K562 (cell line): ENCODE measurements around the gene SIRPD. TPM values are rescaled to one million over a fixed set of nuclear protein-coding genes. Genes with fewer than 3 reads are reported as not detected.

ENCODE experiments used
- ATAC-seq: fragments of 200-7000 bp; cut with Tn5 transposase; 3 replicates; pipeline ENCODE4 v1.9.1; 2020; ENCODE audit warnings: moderate library complexity
- BruUV-seq: library from RNA; stranded (reverse); fragments of 400-500 nt; replicated peaks from 2 replicates; lab custom pipeline; 2021; lab: Mats Ljungman, UMichigan
- CTCF ChIA-PET: fragments of 300-600 bp; formaldehyde crosslinking; extraction: SDS; loops from one replicate; lab custom pipeline; 2021; ENCODE audit warnings: low intra/inter-chr PET ratio; lab: Yijun Ruan, JAX
- POLR2A ChIA-PET: fragments of 300-600, 350-650 bp; sonication (Branson Sonifier 250); formaldehyde crosslinking; extraction: SDS; loops from one replicate; lab custom pipeline; 2021; ENCODE audit warnings: antibody characterized with exemption, inconsistent platforms; lab: Yijun Ruan, JAX
- DNase-seq, 4 experiments: peaks; one replicate each; pipeline versions ENCODE4 v3.0.0 to v3.0.0-alpha.2; 2011 to 2018; ENCODE audit warnings: low spot score in 3 of 4, mixed read lengths in 3 of 4; ENCODE audit errors: extremely low read depth in 1 of 4
- FAIRE-seq: peaks from 2 replicates; lab custom pipeline; 2011; peaks lifted over from hg19 to GRCh38; lab: Jason Lieb, UNC
- H2AFZ ChIP-seq: 2 replicates; pipeline ENCODE4 v1.6.0; 2011; ENCODE audit warnings: low read depth, low read length, control low read depth, inconsistent platforms
- H3K27ac ChIP-seq: fragments of 200-600 bp; 3 replicates; pipeline ENCODE4 v1.8.0; 2011; ENCODE audit warnings: low read depth, mild to moderate bottlenecking, control low read depth, inconsistent platforms, low read length, moderate library complexity, mixed read lengths; ENCODE audit errors: extremely low read depth
- H3K27me3 ChIP-seq, 2 experiments: fragments of 300-600 bp in 1 of 2; 2 replicates in 1 of 2; 3 replicates in 1 of 2; pipeline versions ENCODE4 v1.6.0 to v1.8.0; 2011; ENCODE audit warnings: inconsistent platforms in 2 of 2, low read length in 2 of 2, mild to moderate bottlenecking in 1 of 2, mixed read lengths in 1 of 2, moderate library complexity in 1 of 2; ENCODE audit not compliant: control insufficient read depth in 2 of 2, insufficient read depth in 2 of 2
- H3K36me3 ChIP-seq: fragments of 300-600 bp; 3 replicates; pipeline ENCODE4 v1.8.0; 2011; ENCODE audit warnings: mild to moderate bottlenecking, low read length, inconsistent platforms; ENCODE audit not compliant: control insufficient read depth, insufficient read depth
- H3K4me1 ChIP-seq, 2 experiments: fragments of 200-600 bp in 1 of 2; replicated peaks in 1 of 2; 2 replicates in 1 of 2; 3 replicates in 1 of 2; pipeline versions ENCODE4 v1.5.1 to v1.8.0; 2011; ENCODE audit warnings: inconsistent platforms in 2 of 2, low read length in 2 of 2, mild to moderate bottlenecking in 1 of 2, mixed read lengths in 1 of 2, moderate library complexity in 1 of 2; ENCODE audit not compliant: control insufficient read depth in 2 of 2, insufficient read depth in 2 of 2
- H3K4me2 ChIP-seq: 2 replicates; pipeline ENCODE4 v1.6.1; 2011; ENCODE audit warnings: low read length, control low read depth, inconsistent platforms, mixed read lengths; ENCODE audit not compliant: insufficient read depth
- H3K4me3 ChIP-seq: fragments of 200-600 bp; sonication (generic), shearing (Covaris generic); 2 replicates; pipeline ENCODE4 v1.5.1; 2016; ENCODE audit warnings: control low read depth, inconsistent platforms
- H3K79me2 ChIP-seq: fragments of 200-600 bp; 3 replicates; pipeline ENCODE4 v1.8.0; 2011; ENCODE audit warnings: low read length, inconsistent platforms; ENCODE audit not compliant: control insufficient read depth, insufficient read depth
- H3K9ac ChIP-seq, 2 experiments: 2 replicates each; pipeline versions ENCODE4 v1.6.0 to v1.6.1; 2011; ENCODE audit warnings: low read depth in 2 of 2, low read length in 2 of 2, control low read depth in 1 of 2, inconsistent platforms in 1 of 2, mild to moderate bottlenecking in 1 of 2, mixed read lengths in 1 of 2; ENCODE audit not compliant: insufficient read depth in 1 of 2
- H3K9me1 ChIP-seq: one replicate; pipeline ENCODE4 v1.6.0; 2011; ENCODE audit warnings: inconsistent platforms, mild to moderate bottlenecking, low read length, moderate library complexity; ENCODE audit not compliant: control insufficient read depth, insufficient read depth
- H3K9me3 ChIP-seq: replicated peaks from 2 replicates; pipeline ENCODE4 v1.5.1; 2011; ENCODE audit warnings: low read depth, low read length, inconsistent platforms; ENCODE audit not compliant: control insufficient read depth, insufficient read depth
- H4K20me1 ChIP-seq: replicated peaks from 2 replicates; pipeline ENCODE4 v1.6.1; 2011; ENCODE audit warnings: low read length, inconsistent platforms, mixed read lengths; ENCODE audit not compliant: control insufficient read depth, insufficient read depth
- ARID3B ChIP-seq: fragments of 250-450 bp; sonication (Bioruptor Pico); IDR thresholded peaks from 2 replicates; pipeline ENCODE4 v1.4.0; 2020; ENCODE audit warnings: borderline replicate concordance
- ATF6 ChIP-seq: sonication (generic); formaldehyde crosslinking; IDR thresholded peaks from 2 replicates; pipeline ENCODE4 v1.4.0; 2020; ENCODE audit warnings: mild to moderate bottlenecking, missing genetic modification reagents
- CBX2 ChIP-seq: fragments of 200-600 bp; sonication (generic); IDR thresholded peaks from one replicate; pipeline ENCODE4 v1.6.1; 2012; ENCODE audit warnings: mild to moderate bottlenecking, low read length, inconsistent platforms; ENCODE audit not compliant: insufficient read depth, poor library complexity, severe bottlenecking
- CTCFL ChIP-seq: IDR thresholded peaks from 2 replicates; pipeline ENCODE4 v1.6.1; 2011; ENCODE audit warnings: borderline replicate concordance, low read depth, mild to moderate bottlenecking, moderate library complexity, low read length; ENCODE audit not compliant: insufficient read depth, poor library complexity, severe bottlenecking
- HNRNPK ChIP-seq: fragments of 200-400 bp; formaldehyde crosslinking; IDR thresholded peaks from one replicate; pipeline ENCODE4 v1.6.1; 2018; ENCODE audit warnings: mild to moderate bottlenecking, low read depth, low read length; ENCODE audit not compliant: poor library complexity, severe bottlenecking
- HNRNPUL1 ChIP-seq: fragments of 200-400 bp; formaldehyde crosslinking; IDR thresholded peaks from 2 replicates; pipeline ENCODE4 v1.6.1; 2017; ENCODE audit warnings: low read length
- NCOA2 ChIP-seq, 2 experiments: fragments of 450-650 bp; IDR thresholded peaks; 2 replicates each; pipeline ENCODE4 v1.6.1; 2018; ENCODE audit warnings: mild to moderate bottlenecking in 2 of 2, moderate library complexity in 1 of 2; ENCODE audit not compliant: partially characterized antibody in 2 of 2
- SP1 ChIP-seq: sonication (generic); formaldehyde crosslinking; IDR thresholded peaks from 2 replicates; pipeline ENCODE4 v1.8.1; 2022; ENCODE audit warnings: mild to moderate bottlenecking, missing genetic modification reagents
- STAT5B ChIP-seq: fragments of 250-450 bp; sonication (Bioruptor Pico); IDR thresholded peaks from 2 replicates; pipeline ENCODE4 v1.8.0; 2021; ENCODE audit warnings: mild to moderate bottlenecking, inconsistent platforms
- XRCC4 ChIP-seq: IDR thresholded peaks from one replicate; pipeline ENCODE4 v1.6.1; 2011; ENCODE audit not compliant: insufficient read depth, insufficient read length; ENCODE audit errors: extremely low read depth
- ZNF134 ChIP-seq: fragments of 250-450 bp; sonication (Bioruptor Pico); conservative IDR thresholded peaks from 2 replicates; pipeline ENCODE4 v1.4.0; 2020
- ZNF561 ChIP-seq: fragments of 450-650 bp; formaldehyde crosslinking; conservative IDR thresholded peaks from 2 replicates; pipeline ENCODE4 v1.4.0; 2020; ENCODE audit warnings: mild to moderate bottlenecking, moderate library complexity
- ZNF707 ChIP-seq: fragments of 250-450 bp; sonication (Bioruptor Pico); conservative IDR thresholded peaks from 2 replicates; pipeline ENCODE4 v1.8.0; 2022; ENCODE audit warnings: inconsistent platforms, mild to moderate bottlenecking, moderate library complexity
- ZSCAN29 ChIP-seq: fragments of 450-650 bp; IDR thresholded peaks from 2 replicates; pipeline ENCODE4 v1.6.1; 2017
- WGBS: fragments of 100-300 bp; shearing (Covaris generic); methylation state at CpG from one replicate; pipeline ENCODE4 v1.1.6; 2016; ENCODE audit warnings: low coverage, mixed read lengths; ENCODE audit not compliant: insufficient coverage; ENCODE audit errors: missing lambda C conversion rate; 5-methylcytosine and 5-hydroxymethylcytosine counted together
- in situ Hi-C: fragments of 300-500 bp; cut with MboI; formaldehyde crosslinking; loops from 4 replicates; pipeline ENCODE4 v1.15.0; 2018; ENCODE audit warnings: inconsistent platforms, mixed read lengths
- intact Hi-C: fragments of 100-400 bp; cut with micrococcal nuclease; formaldehyde crosslinking; loops from 2 replicates; pipeline ENCODE4 v1.14.2; 2022
- polyA plus RNA-seq, 8 experiments: library from polyadenylated mRNA; depleted of rRNA in 4 of 8; stranded (reverse) in 5 of 8; unstranded in 3 of 8; fragments of >200 nt; fragmentation: Nextera tagmentation in 2 of 8; fragmentation: Illumina TruSeq in 1 of 8; extraction: Ambion mirVana in 2 of 8; extraction: Trizol in 1 of 8; gene quantifications; 2 replicates each; pipeline versions ENCODE4 v1.2.1 to v1.2.3, GENCODE V29; 2011 to 2014; ENCODE audit warnings: inconsistent platforms in 1 of 8, missing spikeins in 1 of 8
- total RNA-seq, 7 experiments: library from RNA; depleted of rRNA in 6 of 7; stranded (reverse); fragments of >200 nt in 6 of 7; fragmentation: Illumina TruSeq in 2 of 7; extraction: Trizol in 2 of 7; gene quantifications; 2 replicates each; pipeline versions ENCODE4 v1.2.1 to v1.2.3, GENCODE V29; 2011 to 2021; ENCODE audit warnings: low replicate concordance in 1 of 7

Gene SIRPD
- total and polyA plus RNA-seq, 9 of the 15 experiments (the other 6 are each of a cell fraction or from before 2014, with no cell fraction given), result not detected

GRCh38 chr20:1486566-1486965 is 70.9 kb downstream of the SIRPD start:
- CTCF ChIA-PET, result no interaction called here

More at GRCh38 chr20:1486566-1486965, 70.9 kb downstream of the SIRPD start:
- no peak overlapping the region for H3K4me3 ChIP-seq
- H3K27ac ChIP-seq, result no peak overlapping the region
- ATAC-seq (no peak), FAIRE-seq (no peak), DNase-seq (no peak)
- BruUV-seq, result no TSS peak
- POLR2A ChIA-PET, result no interaction called here
- intact Hi-C loops, result no loop called here
- no peak overlapping the region for H3K9ac ChIP-seq
- in situ Hi-C loops, result no loop called here
- H3K4me2 ChIP-seq, result no peak overlapping the region
- no peaks in the 10 kb centered on the region for H3K36me3 ChIP-seq
- WGBS, result 0% methylated on average over 2 of the region's 2 CpGs
- H3K9me3 ChIP-seq, result no peaks in the 10 kb centered on the region
- no peaks in the 10 kb centered on the region for H3K9me1 ChIP-seq
- no peaks in the 10 kb centered on the region for H3K4me1 ChIP-seq
- no peaks in the 10 kb centered on the region for H3K79me2 ChIP-seq
- no peaks in the 10 kb centered on the region for H4K20me1 ChIP-seq
- H3K27me3 ChIP-seq, result peaks cover 0 to 14% of the 10 kb centered on the region in 2 experiments; a peak in 4 of 5 replicates
- H2AFZ ChIP-seq, result no peak overlapping the region
- TF ChIP-seq HNRNPK, result no peak
- no peak for TF ChIP-seq CTCFL
- no peak for TF ChIP-seq STAT5B (CRISPR knock-in tag)
- TF ChIP-seq NCOA2 (IDR thresholded peaks at IDR 0.05; ENCODE audit: partially characterized antibody in 2 of 2), result no peak
- no peak for TF ChIP-seq ZNF561 (CRISPR knock-in tag)
- TF ChIP-seq HNRNPUL1, result no peak
- no peak for TF ChIP-seq XRCC4
- no peak for TF ChIP-seq ATF6 (CRISPR knock-in tag)
- no peak for TF ChIP-seq ZNF134 (CRISPR knock-in tag)
- no peak for TF ChIP-seq SP1 (CRISPR knock-in tag)
- no peak for TF ChIP-seq ZNF707 (CRISPR knock-in tag)
- TF ChIP-seq CBX2, result no peak
- TF ChIP-seq ZSCAN29, result no peak
- no peak for TF ChIP-seq ARID3B (CRISPR knock-in tag)
- TF ChIP-seq, all 486 proteins: peak for 0
